DOHH2 (cell line): ENCODE measurements around the gene TTC39C.

Experiments
- H3F3A ChIP-seq: fragments of 200-600 bp; sonication (generic), shearing (Covaris generic); 2 replicates; pipeline ENCODE4 v1.6.0; 2016; ENCODE audit warnings: antibody characterized with exemption, mild to moderate bottlenecking; ENCODE audit not compliant: control insufficient read depth, insufficient read depth
- H3K27ac ChIP-seq: fragments of 200-600 bp; sonication (generic); 2 replicates; pipeline ENCODE4 v1.5.1; 2014; ENCODE audit warnings: low read depth, mild to moderate bottlenecking, low read length, moderate library complexity
- H3K27me3 ChIP-seq: fragments of 200-600 bp; sonication (generic); 2 replicates; pipeline ENCODE4 v1.6.1; 2014; ENCODE audit warnings: mild to moderate bottlenecking, low read length, mixed read lengths; ENCODE audit not compliant: control insufficient read depth
- H3K36me3 ChIP-seq: fragments of 200-600 bp; sonication (generic); 2 replicates; pipeline ENCODE4 v1.6.1; 2014; ENCODE audit warnings: mild to moderate bottlenecking, low read length, moderate library complexity, mixed read lengths; ENCODE audit not compliant: control insufficient read depth
- H3K4me1 ChIP-seq: fragments of 200-600 bp; sonication (generic); 2 replicates; pipeline ENCODE4 v1.6.1; 2014; ENCODE audit warnings: mild to moderate bottlenecking, low read length, mixed read lengths; ENCODE audit not compliant: control insufficient read depth
- H3K4me2 ChIP-seq: fragments of 200-600 bp; sonication (generic); 2 replicates; pipeline ENCODE4 v1.6.0; 2014; ENCODE audit warnings: mild to moderate bottlenecking, low read length, moderate library complexity
- H3K4me3 ChIP-seq: fragments of 200-600 bp; sonication (generic); 2 replicates; pipeline ENCODE4 v1.5.1; 2014; ENCODE audit warnings: mild to moderate bottlenecking, low read length, mixed read lengths
- H3K79me2 ChIP-seq: fragments of 200-600 bp; sonication (generic); 2 replicates; pipeline ENCODE4 v1.6.1; 2014; ENCODE audit warnings: mild to moderate bottlenecking, low read length, mixed read lengths; ENCODE audit not compliant: control insufficient read depth
- H3K9me2 ChIP-seq: fragments of 200-600 bp; sonication (generic); replicated peaks from 2 replicates; pipeline ENCODE4 v1.6.1; 2014; ENCODE audit warnings: mild to moderate bottlenecking, low read length, mixed read lengths; ENCODE audit not compliant: control insufficient read depth
- H3K9me3 ChIP-seq: fragments of 200-600 bp; sonication (generic); 2 replicates; pipeline ENCODE4 v1.6.1; 2014; ENCODE audit warnings: antibody characterized with exemption, low read length, mixed read lengths; ENCODE audit not compliant: control insufficient read depth, insufficient read depth
- H4K20me1 ChIP-seq: fragments of 200-600 bp; sonication (generic); 2 replicates; pipeline ENCODE4 v1.6.0; 2014; ENCODE audit warnings: low read depth, mild to moderate bottlenecking, antibody characterized with exemption, low read length, moderate library complexity; ENCODE audit not compliant: control insufficient read depth, insufficient read depth
- CTCF ChIP-seq: fragments of 200-600 bp; sonication (generic); IDR thresholded peaks from one replicate; pipeline ENCODE4 v1.5.1; 2014; ENCODE audit warnings: antibody characterized with exemption, mild to moderate bottlenecking, low read depth, low read length; ENCODE audit not compliant: poor library complexity, severe bottlenecking
- EZH2phosphoT487 ChIP-seq: fragments of 200-600 bp; sonication (generic); IDR thresholded peaks from 2 replicates; pipeline ENCODE4 v1.6.1; 2017; ENCODE audit warnings: borderline replicate concordance, mild to moderate bottlenecking, antibody characterized with exemption, low read length, moderate library complexity, mixed read lengths

TTC39C gene

GRCh38 chr18:24011123-24011917 lies 3.2 kb upstream of the TTC39C start:
- Histone ChIP-seq H3K36me3 (peaks cover 7% of the 10 kb centered on the region; the same call in 1 of the 2 replicates), H3K27me3 (no peaks in the 10 kb centered on the region), H3K27ac (peak overlapping the region; percentile 93), H3K79me2 (peaks cover 17% of the 10 kb centered on the region), H3F3A (peaks cover 20% of the 10 kb centered on the region), H3K9me2 (no peaks in the 10 kb centered on the region), H3K4me3 (peak overlapping the region; percentile 66), H3K4me2 (peak overlapping the region; percentile 82), H3K4me1 (peaks cover 69% of the 10 kb centered on the region), H3K9me3 (no peaks in the 10 kb centered on the region), H4K20me1 (peaks cover 3% of the 10 kb centered on the region; the same call in 1 of the 2 replicates)
- no peak for TF ChIP-seq EZH2phosphoT487
- TF ChIP-seq CTCF: no peak

GRCh38 chr18:24013051-24013450 lies 1.5 kb upstream of the TTC39C start:
- Histone ChIP-seq H3K27ac (peak overlapping the region; percentile 93), H3K9me2 (no peaks in the 10 kb centered on the region), H3K36me3 (peaks cover 24% of the 10 kb centered on the region), H3K9me3 (no peaks in the 10 kb centered on the region), H3F3A (peaks cover 20% of the 10 kb centered on the region), H3K4me2 (peak overlapping the region; percentile 82), H3K4me1 (peaks cover 84% of the 10 kb centered on the region), H3K4me3 (peak overlapping the region; percentile 66; the same call in 1 of the 2 replicates), H3K27me3 (no peaks in the 10 kb centered on the region), H3K79me2 (peaks cover 34% of the 10 kb centered on the region), H4K20me1 (peaks cover 18% of the 10 kb centered on the region)
- TF ChIP-seq CTCF (no peak), EZH2phosphoT487 (no peak)

GRCh38 chr18:24014986-24015638 lies 558 bp downstream of the TTC39C start:
- no peaks in the 10 kb centered on the region for H3K27me3 ChIP-seq
- H3K4me2 ChIP-seq: peak overlapping the region; percentile 82
- peak overlapping the region; percentile 92 for H3K4me3 ChIP-seq
- H4K20me1 ChIP-seq: peaks cover 34% of the 10 kb centered on the region
- peak overlapping the region; percentile 93 for H3K27ac ChIP-seq
- H3K36me3 ChIP-seq: peaks cover 40% of the 10 kb centered on the region
- peaks cover 55% of the 10 kb centered on the region for H3K79me2 ChIP-seq
- H3K4me1 ChIP-seq: peaks cover 84% of the 10 kb centered on the region
- H3F3A ChIP-seq: peaks cover 27% of the 10 kb centered on the region
- TF ChIP-seq EZH2phosphoT487 (no peak), CTCF (no peak)
- H3K9me3 ChIP-seq: no peaks in the 10 kb centered on the region
- H3K9me2 ChIP-seq: no peaks in the 10 kb centered on the region
